Fibroblast of skin of abdomen (primary cell): ENCODE measurements around the gene COX14.
A peak's percentile ranks its signal among the peaks of the same experiment; 100 is the strongest.

ENCODE experiments used
- DNase-seq: peaks from one replicate; pipeline ENCODE4 v3.0.0-alpha.2; 2013

The COX14 gene

DNA sequence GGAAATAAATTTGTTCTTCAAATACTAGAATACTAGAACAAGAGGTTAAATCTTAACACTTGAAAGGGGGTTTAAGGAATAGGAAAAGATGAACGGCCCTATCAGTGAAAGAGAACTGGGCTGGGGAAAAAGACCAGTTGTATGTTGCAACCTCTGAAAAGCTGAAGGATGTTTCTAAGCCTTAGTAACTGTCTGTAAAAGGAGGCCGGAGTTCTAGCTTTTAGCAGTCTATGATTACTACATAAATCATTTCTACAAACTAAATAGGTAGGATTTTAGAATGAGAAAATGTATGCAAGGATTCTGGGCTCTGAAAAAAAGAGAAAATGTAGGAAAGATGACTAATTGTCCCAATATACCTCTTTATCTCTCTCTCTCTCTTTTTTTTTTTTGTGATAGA, 50.2 kb downstream of the COX14 start:
- peak; percentile 56 for DNase-seq

DNA sequence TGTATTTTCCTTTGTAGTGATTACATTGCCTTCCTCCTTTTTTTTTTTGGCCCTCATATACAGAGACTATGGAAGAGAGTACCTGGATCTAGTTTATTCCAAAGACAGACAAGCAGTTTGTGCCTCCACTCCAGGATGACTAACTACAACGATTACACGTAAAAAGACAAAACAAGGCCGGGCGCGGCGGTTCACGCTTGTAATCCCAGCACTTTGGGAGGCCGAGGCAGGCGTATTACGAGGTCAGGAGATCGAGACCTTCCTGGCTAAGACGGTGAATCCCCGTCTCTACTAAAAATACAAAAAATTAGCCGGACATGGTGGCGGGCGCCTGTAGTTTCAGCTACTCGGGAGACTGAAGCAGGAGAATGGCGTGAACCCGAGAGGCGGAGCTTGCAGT, 52.9 kb downstream of the COX14 start:
- DNase-seq, result no peak

DNA sequence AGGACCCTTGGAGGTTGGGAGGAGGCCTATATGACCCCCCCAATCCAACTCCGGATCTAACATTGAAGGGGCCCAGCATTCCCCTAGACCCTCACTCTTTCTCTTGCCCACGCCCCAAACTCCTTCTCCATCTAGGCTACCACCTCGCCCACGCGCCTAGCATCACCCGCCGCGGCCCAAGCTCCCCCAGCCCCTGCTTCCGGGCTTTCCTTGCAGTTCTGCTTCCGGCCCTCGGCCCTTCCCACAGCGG, 54.7 kb downstream of the COX14 start:
- DNase-seq, result no peak

DNA sequence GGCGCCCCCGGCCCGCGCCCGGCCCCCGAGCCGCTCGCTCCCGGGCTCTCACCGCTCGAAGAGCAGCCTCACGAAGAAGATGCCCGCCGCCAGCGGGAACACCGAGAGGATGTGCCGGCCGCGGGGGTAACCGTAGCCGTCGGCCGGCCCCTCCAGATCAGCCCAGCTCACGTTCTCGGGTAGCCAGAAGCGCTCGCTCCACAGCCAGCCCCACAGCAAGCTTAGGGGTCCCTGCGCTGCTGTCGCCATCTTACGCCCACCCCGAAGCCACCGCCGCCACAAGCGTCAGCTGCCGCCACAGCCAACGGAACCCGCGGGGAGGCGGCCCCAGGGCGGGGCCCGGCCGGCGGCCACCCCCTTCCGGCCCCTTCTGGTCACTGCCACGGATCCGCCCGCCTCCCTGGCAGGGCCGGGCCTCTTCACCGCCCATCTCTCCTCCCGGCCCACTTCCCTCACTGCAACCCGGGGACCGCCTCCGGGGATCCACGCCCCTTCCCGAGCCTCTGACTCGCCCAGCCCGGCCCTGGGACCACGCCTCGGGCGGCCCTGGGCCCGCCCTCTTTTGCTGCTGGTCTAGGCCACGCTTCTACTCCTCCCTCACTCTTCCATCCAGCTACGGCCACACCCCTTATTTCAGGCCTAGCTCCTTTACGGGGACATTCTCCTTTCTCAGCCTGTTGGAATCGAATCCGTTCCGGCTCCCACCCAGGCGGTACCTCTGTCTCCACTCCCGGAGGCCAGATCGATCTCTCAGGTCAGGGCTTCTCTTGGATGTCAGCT, 55.2 kb downstream of the COX14 start, which contains the start of gene CERS5:
CERS5 (minus strand) TSS at position 321 of the 780 bp plus-strand sequence; CDS start at position 249, 72 bp downstream.
- DNase-seq, result peak; percentile 99
